HepG2 (cell line): Measurements from ENCODE around the gene PHF10. TPM values are rescaled to one million over a fixed set of nuclear protein-coding genes. Genes with fewer than 3 reads are reported as not detected.

Source experiments
- ATAC-seq: fragments of 200-7000 bp; cut with Tn5 transposase; 3 replicates; pipeline ENCODE4 v1.9.1; 2020; ENCODE audit warnings: mild to moderate bottlenecking, moderate library complexity
- BruUV-seq: library from RNA; stranded (reverse); fragments of 400-500 nt; replicated peaks from 2 replicates; lab custom pipeline; 2021; lab: Mats Ljungman, UMichigan
- CTCF ChIA-PET: fragments of 300-600 bp; formaldehyde crosslinking; extraction: SDS; loops from one replicate; lab custom pipeline; 2021; ENCODE audit warnings: low total read pairs, inconsistent platforms, low intra/inter-chr PET ratio; lab: Yijun Ruan, JAX
- POLR2A ChIA-PET: fragments of 350-600 bp; sonication (Branson Sonifier 250); formaldehyde crosslinking; loops from one replicate; lab custom pipeline; 2020; ENCODE audit warnings: antibody characterized with exemption, inconsistent platforms; lab: Yijun Ruan, JAX
- DNase-seq: peaks from one replicate; pipeline ENCODE4 v3.0.0-alpha.2; 2015; ENCODE audit warnings: low spot score
- FAIRE-seq: peaks from 3 replicates; lab custom pipeline; 2011; peaks lifted over from hg19 to GRCh38; lab: Jason Lieb, UNC
- H2AFZ ChIP-seq: one replicate; pipeline ENCODE4 v1.6.1; 2011; ENCODE audit warnings: low read length, inconsistent platforms
- H3K27ac ChIP-seq: fragments of 300-600 bp; 3 replicates; pipeline ENCODE4 v1.8.0; 2011; ENCODE audit warnings: mixed run types, mild to moderate bottlenecking, mixed read lengths, low read length, inconsistent platforms; ENCODE audit not compliant: insufficient read depth; ENCODE audit errors: extremely low read length
- H3K27me3 ChIP-seq, 2 experiments: fragments of 200-600 bp in 1 of 2; 2 replicates in 1 of 2; 3 replicates in 1 of 2; pipeline versions ENCODE4 v1.6.0 to v1.8.0; 2011; ENCODE audit warnings: low read length in 2 of 2, mild to moderate bottlenecking in 2 of 2, moderate library complexity in 2 of 2, inconsistent platforms in 1 of 2; ENCODE audit not compliant: insufficient read depth in 2 of 2, control insufficient read depth in 1 of 2
- H3K36me3 ChIP-seq, 2 experiments: fragments of 200-600 bp in 1 of 2; replicated peaks in 1 of 2; 2 replicates in 1 of 2; 3 replicates in 1 of 2; pipeline versions ENCODE4 v1.5.1 to v1.8.0; 2011; ENCODE audit warnings: low read length in 2 of 2, inconsistent platforms in 1 of 2; ENCODE audit not compliant: insufficient read depth in 2 of 2, control insufficient read depth in 1 of 2
- H3K4me1 ChIP-seq: 2 replicates; pipeline ENCODE4 v1.5.1; 2012; ENCODE audit warnings: low read length, inconsistent platforms; ENCODE audit not compliant: insufficient read depth
- H3K4me2 ChIP-seq: 2 replicates; pipeline ENCODE4 v1.6.0; 2011; ENCODE audit warnings: low read depth, low read length, inconsistent platforms
- H3K4me3 ChIP-seq, 3 experiments: fragments of 200-600 bp in 1 of 3; sonication (generic), shearing (Covaris generic) in 1 of 3; replicated peaks in 1 of 3; 2 replicates each; pipeline ENCODE4 v1.5.1; 2011 to 2016; ENCODE audit warnings: low read length in 3 of 3, inconsistent platforms in 2 of 3, low read depth in 2 of 3, mild to moderate bottlenecking in 2 of 3, control low read depth in 1 of 3, mixed read lengths in 1 of 3; ENCODE audit not compliant: insufficient read depth in 1 of 3
- H3K79me2 ChIP-seq: one replicate; pipeline ENCODE4 v1.6.1; 2011; ENCODE audit warnings: low read length, inconsistent platforms; ENCODE audit not compliant: insufficient read depth
- H3K9ac ChIP-seq: 2 replicates; pipeline ENCODE4 v1.6.0; 2011; ENCODE audit warnings: mild to moderate bottlenecking, low read depth, low read length, inconsistent platforms; ENCODE audit not compliant: insufficient read depth
- H3K9me3 ChIP-seq: 2 replicates; pipeline ENCODE4 v1.5.1; 2012; ENCODE audit warnings: mild to moderate bottlenecking, low read length
- H4K20me1 ChIP-seq: 2 replicates; pipeline ENCODE4 v1.6.0; 2011; ENCODE audit warnings: inconsistent platforms, mild to moderate bottlenecking, low read length, moderate library complexity; ENCODE audit not compliant: insufficient read depth
- AHR ChIP-seq: IDR thresholded peaks from 2 replicates; pipeline ENCODE4 v1.6.1; 2018; ENCODE audit warnings: missing genetic modification reagents, missing compliant biosample characterization
- ATF1 ChIP-seq: IDR thresholded peaks from 2 replicates; pipeline ENCODE4 v1.6.1; 2016; ENCODE audit warnings: mild to moderate bottlenecking, control low read depth
- ERF ChIP-seq: IDR thresholded peaks from 2 replicates; pipeline ENCODE4 v1.6.1; 2018; ENCODE audit warnings: missing biosample characterization, missing genetic modification reagents
- FOXM1 ChIP-seq: sonication (generic); formaldehyde crosslinking; IDR thresholded peaks from 2 replicates; pipeline ENCODE4 v1.5.0; 2020; ENCODE audit warnings: missing genetic modification reagents
- HMG20B ChIP-seq: conservative IDR thresholded peaks from 2 replicates; pipeline ENCODE4 v1.6.1; 2016; ENCODE audit warnings: missing genetic modification reagents, missing compliant biosample characterization
- NFIB ChIP-seq: sonication (generic); formaldehyde crosslinking; IDR thresholded peaks from 2 replicates; pipeline ENCODE4 v1.9.0; 2021; ENCODE audit warnings: missing genetic modification reagents, mild to moderate bottlenecking, borderline replicate concordance
- SIN3B ChIP-seq: fragments of 150-350 bp; IDR thresholded peaks from 2 replicates; pipeline ENCODE4 v1.6.1; 2014; ENCODE audit warnings: low read length
- SNRNP70 ChIP-seq: fragments of 200-400 bp; formaldehyde crosslinking; IDR thresholded peaks from 2 replicates; pipeline ENCODE4 v1.6.1; 2017; ENCODE audit warnings: mild to moderate bottlenecking, low read depth, low read length, moderate library complexity
- YEATS4 ChIP-seq: sonication (generic); formaldehyde crosslinking; IDR thresholded peaks from 2 replicates; pipeline ENCODE4 v1.4.0; 2020; ENCODE audit warnings: missing genetic modification reagents, borderline replicate concordance
- ZNF605 ChIP-seq: sonication (generic); formaldehyde crosslinking; IDR thresholded peaks from 2 replicates; pipeline ENCODE4 v1.8.0; 2022; ENCODE audit warnings: mild to moderate bottlenecking, missing genetic modification reagents
- ZNF7 ChIP-seq: IDR thresholded peaks from 2 replicates; pipeline ENCODE4 v1.6.1; 2016; ENCODE audit warnings: missing biosample characterization, missing genetic modification reagents
- in situ Hi-C: cut with HindIII; loops from 2 replicates; pipeline ENCODE4 v1.10.0; 2017; ENCODE audit warnings: low pct_unique_long_range_greater_than_20kb; ENCODE audit not compliant: extremely low pct_ligation_motif_present
- intact Hi-C: fragments of 100-400 bp; cut with micrococcal nuclease; formaldehyde crosslinking; loops from one replicate; pipeline ENCODE4 v1.10.0; 2022; ENCODE audit not compliant: unreplicated experiment
- polyA plus RNA-seq, 8 experiments: library from polyadenylated mRNA; depleted of rRNA in 3 of 8; stranded (reverse) in 7 of 8; unstranded in 1 of 8; fragments of >200 nt; fragmentation: Illumina TruSeq in 4 of 8; extraction: Trizol in 4 of 8; gene quantifications; 2 replicates each; pipeline versions ENCODE4 v1.2.1 to v1.2.3, GENCODE V29; 2011 to 2016; ENCODE audit warnings: low read depth in 4 of 8, missing spikeins in 1 of 8, mixed read lengths in 1 of 8; ENCODE audit not compliant: insufficient read depth in 1 of 8
- total RNA-seq, 5 experiments: library from RNA; depleted of rRNA; stranded (reverse); fragments of >200 nt; fragmentation: Illumina TruSeq; extraction: Trizol; gene quantifications; 2 replicates each; pipeline ENCODE4 v1.2.3, GENCODE V29; 2016; ENCODE audit warnings: low read depth in 1 of 5
- TF ChIP-seq, protein P1 (sequence below): sonication (generic); formaldehyde crosslinking; IDR thresholded peaks from 2 replicates; pipeline ENCODE4 v1.5.0; 2020; ENCODE audit warnings: missing genetic modification reagents, mild to moderate bottlenecking, borderline replicate concordance

Gene PHF10
- total and polyA plus RNA-seq, 2 of the 13 experiments (the other 11 are each of a cell fraction or from before 2014, with no cell fraction given): 42.1 to 84.1 TPM

DNA sequence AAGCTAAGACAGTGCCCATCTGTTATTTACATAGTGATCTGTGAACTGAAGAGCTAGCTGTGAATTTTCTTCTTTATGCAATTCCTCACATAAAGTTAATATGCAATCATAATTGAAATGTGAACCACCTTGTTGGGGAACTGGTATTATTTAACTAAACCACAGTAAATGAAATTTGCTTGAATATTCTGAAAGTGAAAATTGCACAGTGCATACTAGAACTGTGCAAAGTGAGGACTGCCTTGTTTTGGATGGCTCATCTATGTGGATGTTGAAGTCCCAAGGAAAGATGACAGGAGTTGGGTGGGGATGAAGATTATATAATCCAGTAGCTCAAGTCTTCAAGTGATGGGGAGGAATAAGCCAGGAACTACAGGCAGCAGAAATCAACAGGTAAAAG lies 5.7 kb upstream of the PHF10 start:
- peaks cover 27% of the 10 kb centered on the region for H3K4me1 ChIP-seq
- TF ChIP-seq SNRNP70 (no peak), ERF (CRISPR knock-in tag) (no peak), SIN3B (no peak), NFIB (CRISPR knock-in tag) (no peak), ZNF7 (no peak), HMG20B (CRISPR knock-in tag) (no peak), ZNF605 (CRISPR knock-in tag) (no peak), YEATS4 (CRISPR knock-in tag) (no peak)
- TF ChIP-seq, protein P1, sequence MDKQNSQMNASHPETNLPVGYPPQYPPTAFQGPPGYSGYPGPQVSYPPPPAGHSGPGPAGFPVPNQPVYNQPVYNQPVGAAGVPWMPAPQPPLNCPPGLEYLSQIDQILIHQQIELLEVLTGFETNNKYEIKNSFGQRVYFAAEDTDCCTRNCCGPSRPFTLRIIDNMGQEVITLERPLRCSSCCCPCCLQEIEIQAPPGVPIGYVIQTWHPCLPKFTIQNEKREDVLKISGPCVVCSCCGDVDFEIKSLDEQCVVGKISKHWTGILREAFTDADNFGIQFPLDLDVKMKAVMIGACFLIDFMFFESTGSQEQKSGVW (CRISPR knock-in tag): no peak
- TF ChIP-seq, all 625 proteins: peak for 0
- DNase-seq (no peak), FAIRE-seq (no peak), ATAC-seq (no peak)
- Histone ChIP-seq H3K4me2 (no peak overlapping the region), H3K79me2 (no peaks in the 10 kb centered on the region), H3K9me3 (no peaks in the 10 kb centered on the region), H3K4me3 (no peak overlapping the region), H2AFZ (no peak overlapping the region), H3K36me3 (no peaks in the 10 kb centered on the region), H4K20me1 (no peaks in the 10 kb centered on the region), H3K9ac (no peak overlapping the region), H3K27ac (no peak overlapping the region), H3K27me3 (no peaks in the 10 kb centered on the region)
- BruUV-seq: no TSS peak
- in situ Hi-C loops (no loop called here), intact Hi-C loops (no loop called here)
- ChIA-PET POLR2A (interaction anchor here (1.1 kb wide), 1 partner anchor 22 kb away, joined by 4 read pairs; the partner anchor contains the start of genes DYNLT2 and ERMARD), CTCF (no interaction called here)

DNA sequence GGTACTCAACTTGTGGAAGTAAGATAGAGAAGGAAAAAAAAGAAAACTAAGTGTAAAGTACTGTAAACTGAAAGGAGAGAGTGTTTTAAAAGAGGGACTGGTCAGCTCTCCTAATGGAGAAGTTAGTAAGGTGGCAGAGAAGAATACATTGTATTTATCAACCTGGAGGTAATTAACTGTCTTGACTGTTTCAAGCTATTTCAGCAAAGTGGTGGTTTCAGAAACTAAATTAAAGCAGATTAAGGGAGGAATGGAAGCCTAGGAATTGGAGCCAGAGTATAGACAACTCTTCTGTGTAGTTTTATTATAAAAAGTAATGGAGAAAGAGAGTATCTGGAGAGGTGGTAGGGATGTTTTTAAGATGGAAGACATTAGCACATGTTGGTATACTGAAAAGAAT lies 2.7 kb upstream of the PHF10 start:
- no peak for DNase-seq
- Histone ChIP-seq H3K4me2 (no peak overlapping the region), H3K27ac (peak overlapping the region; percentile 9), H3K4me1 (peaks cover 30% of the 10 kb centered on the region), H3K27me3 (no peaks in the 10 kb centered on the region; a peak in 1 of 5 replicates), H3K9ac (no peak overlapping the region), H3K36me3 (no peaks in the 10 kb centered on the region), H2AFZ (no peak overlapping the region), H3K9me3 (no peaks in the 10 kb centered on the region), H3K4me3 (no peak overlapping the region), H3K79me2 (peaks cover 15% of the 10 kb centered on the region), H4K20me1 (peaks cover 14% of the 10 kb centered on the region)
- CTCF ChIA-PET: no interaction called here
- FAIRE-seq: no peak
- in situ Hi-C loops (no loop called here), intact Hi-C loops (no loop called here)
- no peak for TF ChIP-seq AHR
- peak; percentile 29; the same call in 1 of the 2 replicates for TF ChIP-seq ATF1
- TF ChIP-seq FOXM1 (CRISPR knock-in tag): no peak
- BruUV-seq: no TSS peak
- no peak for ATAC-seq
- POLR2A ChIA-PET: interaction anchor here (3.0 to 4.9 kb wide), 3 partner anchors 25 to 75 kb away, joined by 41 to 92 read pairs (median 41); partner anchors contain the start of genes DYNLT2 and ERMARD
